Gastrocnemius medialis (tissue), 4 donors: ENCODE measurements around the gene PLCL2.

Source experiments
- CTCF ChIP-seq, 5 experiments: fragments of 450-650 bp in 3 of 5; fragments of 200-600 bp in 2 of 5; sonication (generic) in 2 of 5; IDR thresholded peaks in 4 of 5; conservative IDR thresholded peaks in 1 of 5; 1 replicate in 4 of 5; 2 replicates in 1 of 5; pipeline ENCODE4 v1.5.1; 2016 to 2019; ENCODE audit warnings: antibody characterized with exemption in 5 of 5, mild to moderate bottlenecking in 3 of 5, moderate library complexity in 3 of 5
- POLR2A ChIP-seq, 2 donors: fragments of 450-650 bp; IDR thresholded peaks; one replicate each; pipeline ENCODE4 v1.6.1; 2017; ENCODE audit warnings: antibody characterized with exemption in 2 of 2, mild to moderate bottlenecking in 2 of 2, moderate library complexity in 2 of 2

GRCh38 chr3:17047894-17048293, 163.1 kb downstream of the PLCL2 start:
- TF ChIP-seq CTCF (IDR thresholded peaks at IDR 0.05 in 4 of 5, conservative IDR thresholded peaks at IDR 0.05 in 1 of 5) (no peak), POLR2A (IDR thresholded peaks at IDR 0.05) (no peak)
